Dermis blood vessel endothelial cell (primary cell): ENCODE data around the gene ANKRD28. TPM values are rescaled to one million over a fixed set of nuclear protein-coding genes. Genes with fewer than 3 reads are reported as not detected.
"Not testable (repeated sequence)": the region's sequence is repeated elsewhere in the genome, so short reads cannot be mapped to it uniquely, and the experiment has no call there.

Experiments used
- DNase-seq: peaks from one replicate; pipeline ENCODE4 v3.0.0; 2010
- total RNA-seq: library from RNA; depleted of rRNA; stranded (reverse); fragments of >200 nt; gene quantifications from 2 replicates; pipeline ENCODE4 v1.2.3, GENCODE V29; 2014

The ANKRD28 gene
- total RNA-seq, 1 donor from 2014 or later: 108 TPM

DNA sequence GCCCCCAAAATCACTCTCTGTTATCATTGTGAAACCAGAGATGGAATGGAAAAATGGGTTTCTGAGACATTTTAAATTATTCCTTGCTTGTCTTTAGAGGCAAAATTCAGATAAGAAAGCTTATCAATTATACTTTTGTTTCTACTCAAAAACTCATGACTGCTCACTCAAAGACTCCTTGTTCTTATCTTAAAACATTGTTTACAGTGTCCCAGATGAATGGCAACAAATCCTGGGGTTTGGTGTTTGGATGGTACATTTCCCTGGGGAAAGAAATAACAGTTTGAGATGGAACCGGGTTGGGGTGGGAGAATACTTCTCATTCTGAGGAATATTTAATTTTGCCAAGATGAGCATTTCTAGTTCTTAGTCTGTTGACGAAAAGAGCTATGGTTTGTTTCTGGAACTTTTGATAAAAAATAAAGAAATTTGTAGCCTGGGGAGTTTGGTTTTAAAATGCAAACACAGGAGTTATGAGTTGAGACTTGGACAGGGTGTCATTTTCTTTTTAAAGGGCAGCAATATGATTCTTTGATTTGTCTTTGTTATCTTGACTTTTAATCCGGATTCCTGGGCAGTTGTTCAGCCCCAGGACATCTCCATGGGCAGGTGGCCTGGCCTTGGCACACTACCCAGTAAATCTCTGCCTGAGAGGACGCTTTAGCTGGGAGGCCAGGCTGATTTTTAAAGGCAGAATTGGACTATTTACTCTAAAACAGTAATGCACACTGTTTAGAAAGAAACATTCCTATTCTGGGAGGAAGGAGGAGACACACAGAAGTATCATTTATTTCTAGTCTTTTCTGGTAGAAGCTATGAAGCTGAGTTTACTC, 163.8 kb downstream of the ANKRD28 start:
- peak; percentile 36 for DNase-seq

DNA sequence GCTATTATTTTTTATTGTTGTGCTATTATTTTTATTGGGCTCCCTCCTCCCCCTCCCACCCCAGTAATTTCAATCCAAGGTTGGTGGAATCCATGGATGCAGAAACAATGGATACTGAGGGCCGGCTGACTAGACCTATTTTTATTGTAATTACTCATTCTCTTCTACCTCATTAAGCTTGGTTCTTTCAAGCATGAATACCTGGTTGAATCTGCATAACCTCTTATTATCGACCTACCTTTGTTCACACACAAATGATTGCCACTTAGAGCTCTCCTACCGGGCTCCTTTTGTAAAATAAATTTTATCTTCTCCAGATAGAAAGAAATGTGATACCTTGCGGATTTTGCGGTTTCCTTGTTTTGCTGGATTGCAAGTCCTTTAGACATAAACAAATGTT, 164.6 kb downstream of the ANKRD28 start:
- DNase-seq: no peak

DNA sequence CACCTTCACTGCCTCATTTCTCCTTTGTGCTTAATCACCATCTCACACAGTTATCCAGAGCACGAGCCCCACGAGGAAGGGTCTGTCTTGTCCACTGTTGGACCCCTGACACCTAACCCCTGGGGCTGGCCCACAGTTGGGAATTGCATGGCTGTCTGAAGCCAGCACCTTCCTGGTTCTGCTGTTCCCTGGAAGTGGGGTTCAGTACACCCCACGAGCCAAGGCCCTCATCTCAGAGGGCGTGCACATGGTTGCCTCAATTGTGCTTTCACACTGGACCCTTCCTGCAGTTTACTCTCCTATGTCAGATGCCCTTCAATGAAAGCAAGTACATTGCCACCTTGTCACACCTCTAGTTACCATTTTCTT, 165.6 kb downstream of the ANKRD28 start:
- DNase-seq: no peak

DNA sequence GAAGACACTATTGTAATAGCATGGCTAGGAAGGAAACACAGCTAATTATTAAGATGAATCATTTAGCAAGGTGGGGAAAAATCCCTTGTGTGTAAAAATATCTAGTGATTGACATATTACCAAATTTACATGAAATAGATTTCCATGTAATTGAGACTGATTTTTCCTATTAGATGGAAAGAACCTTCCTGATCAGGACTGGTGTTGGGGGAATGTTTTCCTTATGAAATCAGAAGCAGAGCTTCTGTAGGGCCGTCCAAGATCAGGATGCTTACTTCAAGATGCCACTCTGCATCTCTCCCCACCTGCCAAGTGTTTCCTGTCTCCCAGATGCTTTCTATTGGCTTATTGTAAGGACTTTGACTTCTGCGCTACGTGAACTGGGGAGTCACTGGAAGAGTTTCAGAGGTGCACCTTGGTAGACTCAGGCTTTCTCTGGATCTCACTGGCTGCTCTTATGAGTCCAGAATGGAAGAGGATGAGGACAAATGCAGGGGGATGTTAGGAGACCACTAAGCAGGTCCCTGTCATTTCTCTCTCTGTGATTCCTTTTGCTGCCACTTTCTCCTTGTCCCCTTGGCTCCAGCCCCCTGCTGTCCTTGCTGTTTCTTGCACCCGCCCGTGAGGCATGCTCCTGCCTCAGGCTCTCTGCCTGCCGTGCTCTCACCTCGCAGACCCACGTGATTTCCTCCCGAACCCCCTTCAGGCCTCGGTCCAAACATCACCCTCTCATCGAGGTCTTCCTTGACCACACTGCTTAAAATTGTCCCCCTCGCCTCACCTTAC, 166.2 kb downstream of the ANKRD28 start:
- DNase-seq: peak; percentile 71

DNA sequence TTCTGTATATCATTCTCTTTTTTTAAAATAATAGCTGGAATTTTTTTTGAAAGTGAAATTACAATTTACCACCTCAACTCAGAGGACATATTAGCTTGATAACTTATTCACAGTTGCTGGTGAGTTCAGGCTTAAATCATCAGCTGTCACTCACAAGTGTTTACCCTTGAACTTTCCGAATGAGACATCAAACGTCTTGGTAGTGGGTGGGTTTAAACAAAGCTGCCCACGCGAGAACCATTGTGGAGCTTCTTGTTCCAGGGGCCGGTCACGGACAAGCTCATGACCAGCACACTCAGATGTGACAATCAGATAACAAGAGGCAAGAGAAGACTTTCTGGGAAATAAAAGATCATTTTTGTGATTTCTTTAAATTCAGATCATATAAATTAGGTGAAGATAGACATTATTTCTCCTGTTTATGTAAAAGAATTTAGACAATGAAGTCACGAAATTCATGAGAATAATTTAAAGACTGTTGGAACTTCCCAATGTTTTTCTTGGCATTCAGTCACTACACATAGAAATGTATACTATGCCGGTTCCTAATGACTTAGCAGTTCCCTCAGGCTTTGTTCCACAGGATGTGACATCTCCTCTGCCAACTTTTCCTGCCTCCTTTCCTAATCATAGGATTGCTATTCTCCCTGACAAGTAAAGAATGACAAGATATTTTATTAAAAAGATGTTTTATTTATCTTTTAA, 167.0 kb downstream of the ANKRD28 start:
- peak; percentile 93 for DNase-seq

DNA sequence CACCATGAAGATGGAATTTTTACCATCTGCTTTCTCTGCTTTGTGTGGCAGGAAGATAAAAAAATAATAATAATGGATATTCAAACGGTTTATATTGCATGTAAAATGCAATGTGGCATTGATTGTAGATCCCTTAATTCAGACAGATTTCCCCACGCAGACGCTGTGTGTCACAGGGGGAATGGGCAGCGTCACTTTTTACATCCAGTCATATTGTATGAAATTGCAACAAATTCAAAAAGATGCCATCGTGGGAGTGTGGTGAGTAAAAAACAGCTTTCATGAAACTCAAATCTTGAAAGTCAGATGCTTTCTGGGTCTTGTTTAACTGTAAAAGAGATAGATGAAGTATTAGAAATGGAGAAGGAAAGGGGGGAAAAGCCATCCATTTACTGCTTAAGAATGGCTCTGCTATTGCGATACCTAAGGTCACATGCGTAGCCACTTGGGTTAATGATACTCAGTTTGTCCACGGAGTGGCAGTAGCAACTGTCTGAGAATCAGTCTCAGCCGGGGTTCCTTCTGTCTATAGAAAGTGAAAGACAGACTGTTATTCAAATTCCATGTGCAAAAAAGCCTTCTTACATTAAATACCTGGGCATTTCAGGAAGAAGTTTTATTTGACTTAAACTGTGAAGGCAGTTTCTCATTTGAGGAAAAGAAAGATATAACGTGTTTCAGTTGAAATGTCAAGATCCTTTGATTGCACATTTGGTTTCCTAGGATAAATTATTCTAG, 167.8 kb downstream of the ANKRD28 start:
- DNase-seq: peak; percentile 95

DNA sequence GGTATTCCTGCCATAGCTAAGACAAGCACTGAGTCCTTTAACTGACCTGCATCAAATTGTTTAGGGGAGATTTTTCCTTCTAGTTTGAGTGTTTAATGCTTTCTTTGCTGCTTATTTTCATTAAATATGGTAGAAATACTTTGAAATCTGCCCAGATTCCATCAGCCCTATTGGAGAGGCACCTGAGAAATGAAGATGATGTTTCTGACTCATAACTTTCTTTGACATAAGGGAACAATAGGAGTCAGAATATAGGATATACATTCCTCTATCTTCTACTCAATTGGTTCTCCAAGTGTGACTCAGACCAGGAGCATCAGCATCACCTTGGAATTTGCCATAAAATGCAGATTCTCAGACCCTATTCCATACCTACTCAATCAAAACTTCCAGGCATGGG, 168.8 kb downstream of the ANKRD28 start:
- DNase-seq: no peak

DNA sequence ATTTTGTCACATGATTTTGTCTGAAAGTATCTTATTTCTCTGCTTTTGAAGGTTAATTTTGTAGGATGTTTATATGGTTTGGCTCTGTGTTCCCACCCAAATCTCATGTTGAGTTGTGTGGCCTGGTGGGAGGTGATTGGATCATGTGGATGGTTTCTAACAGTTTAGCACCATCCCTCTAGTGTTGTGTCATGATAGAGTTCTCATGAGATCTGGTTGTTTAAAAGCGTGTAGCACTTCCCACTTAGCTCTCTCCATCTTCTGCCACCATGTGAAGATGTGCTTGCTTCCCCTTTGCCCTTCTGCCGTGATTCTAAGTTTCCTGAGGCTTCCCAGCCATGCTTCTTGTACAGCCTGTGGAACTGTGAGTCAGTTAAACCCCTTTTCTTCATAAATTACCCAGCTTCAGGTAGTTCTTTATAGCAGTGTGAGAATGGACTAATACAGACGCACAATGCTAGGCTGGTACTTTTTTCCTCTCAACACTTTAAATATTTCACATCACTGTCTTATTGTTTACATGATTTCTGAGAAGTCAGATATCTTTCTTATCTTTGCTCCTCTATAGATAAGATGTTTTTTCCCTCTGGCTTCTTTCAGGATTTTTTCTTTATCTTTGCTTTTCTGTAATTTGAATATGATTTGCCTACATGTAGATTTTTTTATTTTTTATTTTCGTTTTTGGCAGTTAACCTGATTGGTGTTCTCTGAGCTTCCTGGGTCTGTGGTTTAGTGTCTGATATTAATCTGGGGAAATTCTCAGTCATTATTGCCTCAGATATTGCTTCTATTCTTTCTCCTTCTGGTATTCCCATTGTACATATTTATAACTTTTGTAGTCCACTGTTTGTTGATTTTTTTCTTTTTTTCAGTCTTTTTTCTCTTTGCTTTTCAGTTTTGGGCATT, 174.0 kb downstream of the ANKRD28 start:
- no peak for DNase-seq

DNA sequence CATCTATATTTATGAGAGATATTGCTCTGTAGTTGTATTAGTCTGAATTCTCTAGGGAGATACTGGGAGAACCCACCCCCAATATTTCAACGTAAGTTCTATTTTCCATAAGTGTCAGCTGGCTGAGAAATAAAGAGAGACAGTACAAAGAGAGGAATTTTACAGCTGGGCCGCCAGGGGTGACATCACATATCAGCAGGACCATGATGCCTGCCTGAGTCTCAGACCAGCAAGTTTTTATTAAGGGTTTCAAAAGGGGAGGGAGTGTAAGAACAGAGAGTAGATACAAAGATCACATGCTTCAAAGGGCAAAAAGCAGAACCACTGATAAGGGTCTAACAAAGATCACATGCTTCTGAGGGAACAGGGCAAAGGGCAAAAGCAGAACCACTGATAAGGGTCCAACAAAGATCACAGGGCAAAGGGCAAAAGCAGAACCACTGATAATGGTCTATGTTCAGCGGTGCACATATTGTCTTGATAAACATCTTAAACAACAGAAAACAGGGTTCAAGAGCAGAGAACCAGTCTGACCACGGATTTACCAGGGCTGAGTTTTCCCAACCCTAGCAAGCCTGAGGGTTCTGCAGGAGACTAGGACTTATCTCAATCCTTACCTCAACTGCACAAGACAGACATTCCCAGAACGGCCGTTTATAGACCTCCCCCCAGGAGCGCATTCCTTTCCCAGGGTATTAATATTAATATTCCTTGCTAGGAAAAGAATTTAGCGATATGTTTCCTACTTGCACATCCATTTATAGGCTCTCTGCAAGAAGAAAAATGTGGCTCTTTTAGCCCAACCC, 177.9 kb downstream of the ANKRD28 start:
- not testable (repeated sequence) for DNase-seq

Other genes with a start within 250 kb of the ANKRD28 start
- 29.6 and 34.0 TPM in 2 replicates for gene HACL1, start 196.4 kb downstream of the ANKRD28 start, total RNA-seq
- gene BTD, start 196.2 kb downstream of the ANKRD28 start, total RNA-seq: 35.4 and 49.2 TPM in 2 replicates